GM12878 (cell line): ENCODE measurements around the gene PRM2. TPM values are rescaled to one million over a fixed set of nuclear protein-coding genes. Genes with fewer than 3 reads are reported as not detected.

Source experiments
- microRNA-seq: library from miRNA; unstranded; fragments of <30 nt; microRNA quantifications from one replicate; pipeline ENCODE4, GENCODE V29; 2018
- polyA plus RNA-seq, 11 experiments: library from polyadenylated mRNA; depleted of rRNA in 4 of 11; unstranded in 6 of 11; stranded (reverse) in 5 of 11; fragments of >200 nt; fragmentation: Nextera tagmentation in 4 of 11; fragmentation: Illumina TruSeq in 1 of 11; extraction: Ambion mirVana in 4 of 11; extraction: Trizol in 1 of 11; gene quantifications; 1 replicate in 1 of 11; 2 replicates in 10 of 11; pipeline versions ENCODE4 v1.2.1 to v1.2.3, GENCODE V29; 2011 to 2016; ENCODE audit warnings: inconsistent platforms in 2 of 11, missing spikeins in 2 of 11, low read depth in 1 of 11
- small RNA-seq: library from RNA; depleted of rRNA; stranded (forward); fragments of <200 nt; gene quantifications from one replicate; pipeline ENCODE3, GENCODE V24; 2014
- total RNA-seq, 4 experiments: library from RNA; depleted of rRNA in 3 of 4; stranded (reverse); fragments of >200 nt in 3 of 4; fragmentation: Illumina TruSeq in 1 of 4; extraction: Trizol in 1 of 4; gene quantifications; 2 replicates each; pipeline versions ENCODE4 v1.2.1 to v1.2.3, GENCODE V29; 2013 to 2021

The PRM2 gene
- total and polyA plus RNA-seq, 10 of the 15 experiments (the other 5 are each of a cell fraction or from before 2014, with no cell fraction given), result not detected

Small RNA genes within 50 kb of the gene (microRNA-seq; reads per million reads assigned to microRNA genes)
- not detected for gene MIR548H2

Small RNA genes within 50 kb of the gene (small RNA-seq; reads per million reads assigned to genes)
- gene MIR548H2, result not detected
- gene RF00019, result not detected
- gene RF00554, result not detected

Other genes starting within 250 kb of the PRM2 start
- gene SOCS1, start 20.3 kb downstream of the PRM2 start, total RNA-seq (2014; rRNA removed), result 9.8 and 10.1 TPM in 2 replicates
- gene SOCS1, start 20.3 kb downstream of the PRM2 start, total RNA-seq (2014; rRNA removed; fragmentation: Illumina TruSeq; extraction: Trizol), result 2.7 and 3.8 TPM in 2 replicates
- gene SOCS1, start 20.3 kb downstream of the PRM2 start, total RNA-seq (2021), result 35.4 and 37.2 TPM in 2 replicates
- gene SOCS1, start 20.3 kb downstream of the PRM2 start, polyA plus RNA-seq (2011; rRNA removed), result 4.8 and 12.3 TPM in 2 replicates
- gene SOCS1, start 20.3 kb downstream of the PRM2 start, polyA plus RNA-seq (2014; fragmentation: Illumina TruSeq; extraction: Trizol), result 0.41 and 2.4 TPM in 2 replicates
- gene SOCS1, start 20.3 kb downstream of the PRM2 start, polyA plus RNA-seq (2014; fragmentation: Nextera tagmentation; extraction: Ambion mirVana), result 1 to 10 TPM in 1 of 2 experiments, under 1 TPM in 1; 0.42 to 1.2 TPM
- 39.8 and 43.4 TPM in 2 replicates for gene SOCS1, start 20.3 kb downstream of the PRM2 start, polyA plus RNA-seq (2014; rRNA removed)
- gene SOCS1, start 20.3 kb downstream of the PRM2 start, polyA plus RNA-seq (2016; fragmentation: Nextera tagmentation; extraction: Ambion mirVana), result 10 to 100 TPM; 16.4 to 25.8 TPM
- not detected in 2 replicates for gene TNP2, start 7.2 kb downstream of the PRM2 start, total RNA-seq (2014; rRNA removed)
- gene TNP2, start 7.2 kb downstream of the PRM2 start, total RNA-seq (2014; rRNA removed; fragmentation: Illumina TruSeq; extraction: Trizol), result not detected in 2 replicates
- gene TNP2, start 7.2 kb downstream of the PRM2 start, total RNA-seq (2021), result not detected in 2 replicates
- gene TNP2, start 7.2 kb downstream of the PRM2 start, polyA plus RNA-seq (2011; rRNA removed), result not detected in 2 replicates
- gene TNP2, start 7.2 kb downstream of the PRM2 start, polyA plus RNA-seq (2014; fragmentation: Illumina TruSeq; extraction: Trizol), result not detected in 2 replicates
- gene TNP2, start 7.2 kb downstream of the PRM2 start, polyA plus RNA-seq (2014; fragmentation: Nextera tagmentation; extraction: Ambion mirVana), result not detected
- gene TNP2, start 7.2 kb downstream of the PRM2 start, polyA plus RNA-seq (2014; rRNA removed), result not detected in 2 replicates
- not detected for gene TNP2, start 7.2 kb downstream of the PRM2 start, polyA plus RNA-seq (2016; fragmentation: Nextera tagmentation; extraction: Ambion mirVana)
- not detected in 2 replicates for gene PRM3, start 2.9 kb downstream of the PRM2 start, total RNA-seq (2014; rRNA removed)
- not detected in 2 replicates for gene PRM3, start 2.9 kb downstream of the PRM2 start, total RNA-seq (2014; rRNA removed; fragmentation: Illumina TruSeq; extraction: Trizol)
- not detected in 2 replicates for gene PRM3, start 2.9 kb downstream of the PRM2 start, total RNA-seq (2021)
- gene PRM3, start 2.9 kb downstream of the PRM2 start, polyA plus RNA-seq (2011; rRNA removed), result not detected in 2 replicates
- gene PRM3, start 2.9 kb downstream of the PRM2 start, polyA plus RNA-seq (2014; fragmentation: Illumina TruSeq; extraction: Trizol), result not detected in 2 replicates
- not detected for gene PRM3, start 2.9 kb downstream of the PRM2 start, polyA plus RNA-seq (2014; fragmentation: Nextera tagmentation; extraction: Ambion mirVana)
- not detected in 2 replicates for gene PRM3, start 2.9 kb downstream of the PRM2 start, polyA plus RNA-seq (2014; rRNA removed)
- not detected for gene PRM3, start 2.9 kb downstream of the PRM2 start, polyA plus RNA-seq (2016; fragmentation: Nextera tagmentation; extraction: Ambion mirVana)
- not detected in 2 replicates for gene PRM1, start 4.8 kb upstream of the PRM2 start, total RNA-seq (2014; rRNA removed)
- gene PRM1, start 4.8 kb upstream of the PRM2 start, total RNA-seq (2014; rRNA removed; fragmentation: Illumina TruSeq; extraction: Trizol), result not detected in 2 replicates
- 0.56 TPM in 1 of 2 replicates, not detected in the other for gene PRM1, start 4.8 kb upstream of the PRM2 start, total RNA-seq (2021)
- not detected in 2 replicates for gene PRM1, start 4.8 kb upstream of the PRM2 start, polyA plus RNA-seq (2011; rRNA removed)
- not detected in 2 replicates for gene PRM1, start 4.8 kb upstream of the PRM2 start, polyA plus RNA-seq (2014; fragmentation: Illumina TruSeq; extraction: Trizol)
- gene PRM1, start 4.8 kb upstream of the PRM2 start, polyA plus RNA-seq (2014; fragmentation: Nextera tagmentation; extraction: Ambion mirVana), result under 1 TPM in 1 of 2 experiments, not detected in 1; 0.20 TPM
- not detected in 2 replicates for gene PRM1, start 4.8 kb upstream of the PRM2 start, polyA plus RNA-seq (2014; rRNA removed)
- gene PRM1, start 4.8 kb upstream of the PRM2 start, polyA plus RNA-seq (2016; fragmentation: Nextera tagmentation; extraction: Ambion mirVana), result not detected
- 30.3 and 38.6 TPM in 2 replicates for gene RMI2, start 69.0 kb upstream of the PRM2 start, total RNA-seq (2014; rRNA removed)
- 25.4 and 26.6 TPM in 2 replicates for gene RMI2, start 69.0 kb upstream of the PRM2 start, total RNA-seq (2014; rRNA removed; fragmentation: Illumina TruSeq; extraction: Trizol)
- gene RMI2, start 69.0 kb upstream of the PRM2 start, total RNA-seq (2021), result 39.2 and 39.3 TPM in 2 replicates
- gene RMI2, start 69.0 kb upstream of the PRM2 start, polyA plus RNA-seq (2011; rRNA removed), result 34.0 and 51.7 TPM in 2 replicates
- gene RMI2, start 69.0 kb upstream of the PRM2 start, polyA plus RNA-seq (2014; fragmentation: Illumina TruSeq; extraction: Trizol), result 47.1 and 65.7 TPM in 2 replicates
- 10 to 100 TPM in 1 of 2 experiments, 1 to 10 TPM in 1; 9.6 to 21.7 TPM for gene RMI2, start 69.0 kb upstream of the PRM2 start, polyA plus RNA-seq (2014; fragmentation: Nextera tagmentation; extraction: Ambion mirVana)
- gene RMI2, start 69.0 kb upstream of the PRM2 start, polyA plus RNA-seq (2014; rRNA removed), result 28.5 and 34.6 TPM in 2 replicates
- 10 to 100 TPM; 26.4 to 68.8 TPM for gene RMI2, start 69.0 kb upstream of the PRM2 start, polyA plus RNA-seq (2016; fragmentation: Nextera tagmentation; extraction: Ambion mirVana)